Adipocyte (in vitro differentiated cells): ENCODE data around the gene GPR153.
A peak's percentile ranks its signal among the peaks of the same experiment; 100 is the strongest.

Experiments used
- DNase-seq: peaks from one replicate; pipeline ENCODE4 v3.0.0-alpha.2; 2015; ENCODE audit warnings: low read depth
- H3K27me3 ChIP-seq: replicated peaks from 2 replicates; pipeline ENCODE4 v1.7.0; 2013; ENCODE audit warnings: mild to moderate bottlenecking, low read length, moderate library complexity; ENCODE audit not compliant: control insufficient read depth, insufficient read depth
- H3K36me3 ChIP-seq: 2 replicates; pipeline ENCODE4 v1.7.0; 2013; ENCODE audit warnings: low read length, mild to moderate bottlenecking, moderate library complexity; ENCODE audit not compliant: control insufficient read depth, insufficient read depth, severe bottlenecking
- H3K4me1 ChIP-seq: 2 replicates; pipeline ENCODE4 v1.7.0; 2013; ENCODE audit warnings: mild to moderate bottlenecking, low read length, moderate library complexity; ENCODE audit not compliant: control insufficient read depth, insufficient read depth
- H3K4me3 ChIP-seq: 2 replicates; pipeline ENCODE4 v1.7.0; 2013; ENCODE audit warnings: mild to moderate bottlenecking, low read length, moderate library complexity
- H3K9ac ChIP-seq: 2 replicates; pipeline ENCODE4 v1.7.0; 2013; ENCODE audit warnings: mild to moderate bottlenecking, low read length, moderate library complexity
- H3K9me3 ChIP-seq: 2 replicates; pipeline ENCODE4 v1.7.0; 2013; ENCODE audit warnings: mild to moderate bottlenecking, low read length, moderate library complexity; ENCODE audit not compliant: control insufficient read depth

The GPR153 gene

GRCh38 chr1:6254691-6255090, 6.2 kb downstream of the GPR153 start:
- Histone ChIP-seq H3K9me3 (no peaks in the 10 kb centered on the region), H3K36me3 (peaks cover 4% of the 10 kb centered on the region), H3K27me3 (peaks cover 9% of the 10 kb centered on the region), H3K4me1 (peaks cover 13% of the 10 kb centered on the region), H3K9ac (no peak overlapping the region), H3K4me3 (no peak overlapping the region)
- DNase-seq, result no peak

DNA sequence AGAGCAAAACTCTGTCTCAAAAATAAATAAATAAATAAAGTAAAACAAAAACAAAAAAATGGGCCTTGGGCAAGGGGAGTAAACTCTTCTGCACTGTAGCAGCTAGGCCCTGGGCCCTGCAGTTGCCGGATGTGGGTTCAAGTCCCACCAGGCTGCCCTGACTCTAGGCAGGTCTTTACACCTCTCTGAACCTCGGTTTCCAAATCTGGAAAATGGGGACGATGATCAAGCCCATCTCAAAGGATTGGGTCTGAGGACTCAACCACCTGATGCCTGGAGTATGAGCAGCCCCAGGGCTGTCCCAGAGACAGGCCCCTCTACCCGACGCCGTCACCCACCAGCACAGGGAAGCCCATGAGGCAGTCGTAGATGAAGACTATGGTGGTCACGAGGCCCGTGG, 7.5 kb downstream of the GPR153 start:
- DNase-seq, result no peak
- peaks cover 4% of the 10 kb centered on the region for H3K36me3 ChIP-seq
- H3K27me3 ChIP-seq, result peaks cover 13% of the 10 kb centered on the region
- H3K4me1 ChIP-seq, result peaks cover 8% of the 10 kb centered on the region
- H3K9me3 ChIP-seq, result no peaks in the 10 kb centered on the region
- H3K4me3 ChIP-seq, result no peak overlapping the region
- no peak overlapping the region for H3K9ac ChIP-seq

DNA sequence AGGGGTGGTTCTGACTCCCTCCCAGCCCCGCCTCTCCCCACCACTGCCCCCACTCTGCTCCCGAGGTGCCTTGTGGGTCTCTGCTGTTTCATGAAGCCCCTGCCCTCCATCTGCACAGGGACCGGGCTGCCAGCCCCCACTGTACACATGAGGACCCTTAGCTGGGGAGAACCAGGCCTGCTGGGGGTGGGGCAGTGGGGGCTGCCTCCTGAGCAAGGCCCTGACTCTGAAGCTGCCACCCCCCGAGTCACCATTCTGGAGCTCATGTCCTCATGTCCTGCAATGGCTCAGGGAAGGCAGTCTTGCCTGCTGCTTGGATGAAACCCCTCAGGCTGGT, 8.6 kb downstream of the GPR153 start:
- no peak for DNase-seq
- Histone ChIP-seq H3K4me3 (no peak overlapping the region), H3K27me3 (peaks cover 20% of the 10 kb centered on the region), H3K9ac (no peak overlapping the region), H3K36me3 (peaks cover 4% of the 10 kb centered on the region), H3K9me3 (no peaks in the 10 kb centered on the region), H3K4me1 (peaks cover 8% of the 10 kb centered on the region)

GRCh38 chr1:6251681-6252373, 9.1 kb downstream of the GPR153 start:
- Histone ChIP-seq H3K36me3 (peaks cover 4% of the 10 kb centered on the region), H3K27me3 (peaks cover 24% of the 10 kb centered on the region), H3K4me1 (peaks cover 5% of the 10 kb centered on the region), H3K9ac (no peak overlapping the region), H3K4me3 (no peak overlapping the region), H3K9me3 (no peaks in the 10 kb centered on the region)
- DNase-seq, result no peak

DNA sequence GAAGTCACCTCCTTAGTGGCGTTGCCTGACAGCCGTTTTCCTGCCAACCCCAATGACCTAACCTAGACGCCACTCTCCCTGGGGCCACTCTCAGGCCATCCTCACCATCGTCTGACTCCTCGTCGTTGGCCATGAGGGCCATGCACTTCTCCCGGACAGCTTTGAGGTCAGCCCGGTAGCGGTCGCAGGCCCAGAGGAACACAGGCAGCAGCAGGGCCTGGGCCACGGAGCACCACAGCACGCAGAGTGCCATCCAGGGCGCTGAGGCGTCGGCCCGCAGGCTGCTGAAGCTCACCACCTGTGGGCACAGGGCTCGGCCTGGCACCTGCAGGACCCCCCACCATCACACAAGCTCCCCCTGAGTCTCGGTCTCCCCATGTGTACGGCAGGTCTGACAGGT, 9.7 kb downstream of the GPR153 start:
- no peak for DNase-seq
- Histone ChIP-seq H3K27me3 (peaks cover 28% of the 10 kb centered on the region), H3K9me3 (no peaks in the 10 kb centered on the region), H3K4me1 (peaks cover 4% of the 10 kb centered on the region), H3K9ac (no peak overlapping the region), H3K36me3 (peaks cover 4% of the 10 kb centered on the region), H3K4me3 (no peak overlapping the region)

- H3K36me3 ChIP-seq, result peaks cover 4% of the 10 kb centered on the region
- no peak overlapping the region for H3K9ac ChIP-seq
- no peak for DNase-seq
- peaks cover 4% of the 10 kb centered on the region for H3K4me1 ChIP-seq
- no peak overlapping the region for H3K4me3 ChIP-seq
- no peaks in the 10 kb centered on the region for H3K9me3 ChIP-seq
- H3K27me3 ChIP-seq, result peaks cover 31% of the 10 kb centered on the region
Observed at GRCh38 chr1:6249739-6250689, 10.9 kb downstream of the GPR153 start.

DNA sequence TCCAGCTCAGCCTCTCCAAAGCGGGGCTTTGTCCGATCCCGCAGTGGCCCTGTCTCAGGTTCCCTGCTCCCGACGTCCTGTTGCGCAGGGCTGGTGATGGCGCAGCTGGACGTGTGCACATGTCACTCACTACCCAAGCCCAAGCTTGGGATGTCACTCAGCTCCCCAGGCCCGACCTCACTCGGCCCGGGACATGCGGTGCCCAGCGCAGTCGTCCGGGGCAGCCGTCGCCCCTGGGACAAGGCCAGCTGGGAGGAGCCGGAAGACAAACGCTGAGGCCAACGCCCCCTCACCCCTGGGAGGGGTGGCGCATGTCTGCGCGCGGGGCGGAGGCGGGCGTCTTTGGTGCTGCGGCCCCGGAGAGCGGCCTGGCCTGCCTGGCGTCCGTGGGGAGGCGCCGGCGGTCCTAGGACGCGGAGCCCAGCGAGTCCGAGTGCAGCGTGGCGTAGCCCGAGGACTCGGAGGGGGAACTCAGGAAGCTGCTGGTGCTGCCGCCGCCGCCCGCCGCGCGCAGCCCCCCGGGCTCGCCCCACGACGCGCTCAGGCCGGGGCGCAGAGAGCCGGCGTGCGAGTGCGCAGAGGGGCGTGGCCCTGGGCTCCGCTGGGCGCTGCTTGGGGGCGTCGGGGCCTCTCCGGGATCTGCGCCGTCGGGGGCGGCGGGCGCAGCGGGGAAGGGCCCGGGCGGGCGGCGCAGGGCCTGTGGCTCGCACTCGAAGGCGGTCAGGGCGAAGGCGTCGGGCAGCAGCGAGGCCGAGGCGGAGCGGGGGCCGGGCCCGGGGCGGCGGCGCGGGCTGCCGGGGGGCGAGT, 11.8 kb downstream of the GPR153 start:
- no peaks in the 10 kb centered on the region for H3K9me3 ChIP-seq
- H3K9ac ChIP-seq, result no peak overlapping the region
- peaks cover 4% of the 10 kb centered on the region for H3K36me3 ChIP-seq
- H3K4me3 ChIP-seq, result no peak overlapping the region
- H3K27me3 ChIP-seq, result peaks cover 36% of the 10 kb centered on the region
- peaks cover 4% of the 10 kb centered on the region for H3K4me1 ChIP-seq
- DNase-seq, result peak; percentile 25

DNA sequence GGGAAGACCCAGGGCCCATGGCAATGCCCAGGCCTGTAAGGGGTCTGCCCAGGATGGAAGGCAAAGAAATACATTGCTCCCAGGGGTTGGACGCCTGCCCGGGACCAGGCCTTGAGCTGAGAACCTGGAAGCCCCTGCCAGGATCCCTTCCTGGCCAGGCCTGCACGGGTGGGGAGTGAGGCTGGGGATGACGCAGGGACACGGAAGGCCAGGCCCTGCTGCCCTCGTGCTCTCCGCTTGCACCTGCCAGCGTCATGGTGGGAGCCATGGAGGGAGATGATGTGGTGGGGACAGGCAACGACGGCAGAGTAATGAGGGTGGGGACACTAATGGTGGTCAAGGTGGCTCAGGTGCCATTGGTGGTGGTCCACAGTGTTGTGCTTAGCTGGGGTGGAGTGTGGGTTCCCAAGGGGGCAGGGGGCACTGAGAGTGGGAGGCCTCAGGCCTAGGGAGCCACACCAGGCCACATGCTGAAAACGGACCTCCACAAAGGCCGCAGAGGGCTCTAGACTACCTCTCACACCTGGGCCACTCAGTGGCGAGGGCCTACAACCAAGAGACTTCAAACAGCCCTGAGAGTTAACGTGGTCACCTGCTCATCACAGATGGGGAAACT, 12.6 kb downstream of the GPR153 start:
- Histone ChIP-seq H3K4me1 (peaks cover 4% of the 10 kb centered on the region), H3K9ac (no peak overlapping the region), H3K4me3 (no peak overlapping the region), H3K9me3 (peaks cover 2% of the 10 kb centered on the region), H3K27me3 (peaks cover 40% of the 10 kb centered on the region), H3K36me3 (no peaks in the 10 kb centered on the region)
- no peak for DNase-seq

DNA sequence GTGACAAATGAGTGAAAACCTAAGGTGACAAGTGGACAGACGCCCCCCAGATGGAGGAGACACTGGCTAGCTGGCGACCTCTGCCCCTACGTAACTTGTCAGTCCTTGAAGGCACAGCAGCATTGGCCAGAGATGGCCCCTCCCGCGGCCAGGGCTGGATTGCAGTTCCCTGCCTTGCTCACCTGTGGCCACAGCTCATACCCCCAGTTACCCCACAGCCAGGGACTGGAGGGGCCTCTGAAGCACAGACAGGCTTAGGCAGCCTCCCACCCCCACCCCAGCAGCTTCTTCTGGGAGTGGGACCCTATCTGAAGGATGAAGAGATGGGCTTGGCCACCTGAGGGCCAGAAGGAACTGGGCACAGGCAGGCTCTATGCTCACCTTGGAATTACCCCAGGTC, 13.2 kb downstream of the GPR153 start:
- Histone ChIP-seq H3K4me1 (peaks cover 4% of the 10 kb centered on the region), H3K9ac (no peak overlapping the region), H3K36me3 (no peaks in the 10 kb centered on the region), H3K9me3 (peaks cover 4% of the 10 kb centered on the region), H3K27me3 (peaks cover 45% of the 10 kb centered on the region), H3K4me3 (no peak overlapping the region)
- no peak for DNase-seq

DNA sequence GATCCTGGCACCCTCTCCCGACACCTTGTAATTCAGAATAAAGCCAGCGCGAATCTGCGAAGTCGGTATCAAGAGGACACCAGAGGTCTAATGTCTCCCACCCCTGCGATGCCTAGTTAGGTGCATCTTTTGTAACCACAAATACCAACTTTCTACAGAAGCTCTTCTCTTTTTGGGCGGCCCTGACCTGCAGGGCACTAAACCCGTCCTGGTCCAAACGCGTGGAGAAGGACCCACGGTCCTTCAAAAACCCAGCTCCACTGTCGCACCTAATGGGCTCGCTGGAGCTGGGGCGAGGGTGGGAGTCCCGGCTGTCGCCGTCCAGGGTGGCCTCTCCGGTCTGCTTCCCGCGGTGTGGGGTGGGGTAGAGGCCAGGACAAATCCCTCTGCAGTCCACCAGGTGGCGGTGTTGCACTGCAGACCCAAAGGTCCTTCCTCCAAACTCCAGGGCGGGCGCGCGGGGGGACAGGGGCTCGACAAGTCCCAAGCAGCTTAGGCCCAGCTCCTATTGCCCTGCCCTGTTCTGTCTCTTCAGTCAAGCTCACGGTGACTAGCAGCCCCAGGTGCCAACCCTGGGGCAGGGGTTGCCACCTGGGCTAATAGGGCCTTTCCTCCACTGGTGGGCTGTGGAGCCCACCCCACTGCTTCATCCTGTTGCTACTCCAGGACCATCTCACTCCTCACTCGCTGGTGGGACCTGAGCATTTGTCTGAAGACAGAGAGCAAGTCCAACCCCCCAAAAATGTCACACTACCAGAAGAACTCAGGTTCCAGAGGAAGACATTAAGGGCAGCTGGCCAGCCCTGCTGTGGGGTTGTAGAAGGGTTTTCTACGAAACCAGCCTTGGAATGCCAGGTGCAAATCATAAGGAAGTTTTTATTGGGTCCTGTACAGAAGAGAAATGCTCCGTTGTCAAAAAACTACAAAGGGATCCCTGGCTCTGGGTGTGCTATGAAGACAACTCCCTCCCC, 14.1 kb downstream of the GPR153 start:
- Histone ChIP-seq H3K4me1 (peaks cover 4% of the 10 kb centered on the region), H3K4me3 (no peak overlapping the region), H3K9me3 (peaks cover 4% of the 10 kb centered on the region), H3K27me3 (peaks cover 42% of the 10 kb centered on the region), H3K36me3 (no peaks in the 10 kb centered on the region), H3K9ac (no peak overlapping the region)
- DNase-seq, result peak; percentile 88
